ENCODE results near the gene MAPKAP1. TPM values are rescaled to one million over a fixed set of nuclear protein-coding genes. Genes with fewer than 3 reads are reported as not detected.
"Not testable (repeated sequence)": the region's sequence is repeated elsewhere in the genome, so short reads cannot be mapped to it uniquely, and the experiment has no call there.

MAPKAP1 gene
- polyA plus RNA-seq, 1 donor (not counting 4 experiments of a cell fraction or from before 2014, with no cell fraction given) = 129 TPM

GRCh38 chr9:125696106-125696647 is 10.8 kb downstream of the MAPKAP1 start:
- Histone ChIP-seq H4K20me1 (ENCODE audit: control insufficient read depth, extremely low read depth, insufficient read depth, low read length) (no peaks in the 10 kb centered on the region), H2AFZ (ENCODE audit: control insufficient read depth, low read length) (no peak overlapping the region), H3K9ac (ENCODE audit: control insufficient read depth, extremely low read depth, insufficient read depth, low read length) (no peak overlapping the region), H3K27ac (ENCODE audit: control insufficient read depth, insufficient read depth, low read length) (no peak overlapping the region), H3K9me1 (ENCODE audit: control insufficient read depth, extremely low read depth, insufficient read depth, low read length) (peaks cover 2% of the 10 kb centered on the region), H3K4me1 (ENCODE audit: control insufficient read depth, extremely low read depth, insufficient read depth, low read length) (peaks cover 7% of the 10 kb centered on the region), H3K4me3 (ENCODE audit: control insufficient read depth in 2 of 3, extremely low read depth in 1 of 3, insufficient read depth in 2 of 3, low read depth in 1 of 3, low read length in 3 of 3) (no peak overlapping the region), H3K27me3 (ENCODE audit: control insufficient read depth, extremely low read depth, insufficient read depth, low read length) (no peaks in the 10 kb centered on the region), H3K9me3 (ENCODE audit: control insufficient read depth, low read depth, low read length) (no peaks in the 10 kb centered on the region), H3K4me2 (ENCODE audit: control insufficient read depth, extremely low read depth, insufficient read depth, low read depth, low read length) (no peak overlapping the region), H3K79me2 (ENCODE audit: control insufficient read depth, insufficient read depth, low read length) (peaks cover 84% of the 10 kb centered on the region), H3K36me3 (ENCODE audit: control insufficient read depth in 2 of 2, extremely low read depth in 1 of 2, insufficient read depth in 2 of 2, low read length in 2 of 2) (peaks cover 0 to 3% of the 10 kb centered on the region in 2 experiments)
- no peak for FAIRE-seq
- dilution Hi-C loops (cut with MboI; ENCODE audit: extremely low pct_ligation_motif_present, low sequenced_read_pairs) = no loop called here
- TF ChIP-seq CTCF (optimal IDR thresholded peaks at IDR 0.05 in 1 of 3, IDR thresholded peaks at IDR 0.05 in 1 of 3, conservative IDR thresholded peaks at IDR 0.05 in 1 of 3; ENCODE audit: extremely low read depth in 1 of 3, insufficient read depth in 2 of 3, low read length in 3 of 3) (no peak), EZH2 (IDR thresholded peaks at IDR 0.05; ENCODE audit: low read length) (no peak)
- DNase-seq (ENCODE audit: low read depth, low spot score) = no peak

- H3K4me3 ChIP-seq (ENCODE audit: control insufficient read depth in 2 of 3, extremely low read depth in 1 of 3, insufficient read depth in 2 of 3, low read depth in 1 of 3, low read length in 3 of 3); H3K4me1 ChIP-seq (ENCODE audit: control insufficient read depth, extremely low read depth, insufficient read depth, low read length); H2AFZ ChIP-seq (ENCODE audit: control insufficient read depth, low read length); FAIRE-seq; H3K27ac ChIP-seq (ENCODE audit: control insufficient read depth, insufficient read depth, low read length); H3K9me3 ChIP-seq (ENCODE audit: control insufficient read depth, low read depth, low read length); dilution Hi-C loops (cut with MboI; ENCODE audit: extremely low pct_ligation_motif_present, low sequenced_read_pairs); H3K4me2 ChIP-seq (ENCODE audit: control insufficient read depth, extremely low read depth, insufficient read depth, low read depth, low read length); H3K9me1 ChIP-seq (ENCODE audit: control insufficient read depth, extremely low read depth, insufficient read depth, low read length); H4K20me1 ChIP-seq (ENCODE audit: control insufficient read depth, extremely low read depth, insufficient read depth, low read length); H3K9ac ChIP-seq (ENCODE audit: control insufficient read depth, extremely low read depth, insufficient read depth, low read length); H3K36me3 ChIP-seq (ENCODE audit: control insufficient read depth in 2 of 2, extremely low read depth in 1 of 2, insufficient read depth in 2 of 2, low read length in 2 of 2); DNase-seq (ENCODE audit: low read depth, low spot score); H3K27me3 ChIP-seq (ENCODE audit: control insufficient read depth, extremely low read depth, insufficient read depth, low read length): not testable (repeated sequence)
- peaks cover 85% of the 10 kb centered on the region for H3K79me2 ChIP-seq (ENCODE audit: control insufficient read depth, insufficient read depth, low read length)
Observed at GRCh38 chr9:125695548-125695947, 11.5 kb downstream of the MAPKAP1 start.

- Histone ChIP-seq H3K79me2 (ENCODE audit: control insufficient read depth, insufficient read depth, low read length) (peaks cover 84% of the 10 kb centered on the region), H3K27ac (ENCODE audit: control insufficient read depth, insufficient read depth, low read length) (no peak overlapping the region), H3K9me1 (ENCODE audit: control insufficient read depth, extremely low read depth, insufficient read depth, low read length) (peaks cover 2% of the 10 kb centered on the region), H3K4me3 (ENCODE audit: control insufficient read depth in 2 of 3, extremely low read depth in 1 of 3, insufficient read depth in 2 of 3, low read depth in 1 of 3, low read length in 3 of 3) (no peak overlapping the region), H3K9me3 (ENCODE audit: control insufficient read depth, low read depth, low read length) (no peaks in the 10 kb centered on the region), H3K27me3 (ENCODE audit: control insufficient read depth, extremely low read depth, insufficient read depth, low read length) (no peaks in the 10 kb centered on the region), H3K4me2 (ENCODE audit: control insufficient read depth, extremely low read depth, insufficient read depth, low read depth, low read length) (no peak overlapping the region), H2AFZ (ENCODE audit: control insufficient read depth, low read length) (no peak overlapping the region), H4K20me1 (ENCODE audit: control insufficient read depth, extremely low read depth, insufficient read depth, low read length) (no peaks in the 10 kb centered on the region), H3K9ac (ENCODE audit: control insufficient read depth, extremely low read depth, insufficient read depth, low read length) (no peak overlapping the region), H3K4me1 (ENCODE audit: control insufficient read depth, extremely low read depth, insufficient read depth, low read length) (no peaks in the 10 kb centered on the region), H3K36me3 (ENCODE audit: control insufficient read depth in 2 of 2, extremely low read depth in 1 of 2, insufficient read depth in 2 of 2, low read length in 2 of 2) (peaks cover 0 to 5% of the 10 kb centered on the region in 2 experiments)
- DNase-seq (ENCODE audit: low read depth, low spot score) (no peak), FAIRE-seq (no peak)
- TF ChIP-seq EZH2 (IDR thresholded peaks at IDR 0.05; ENCODE audit: low read length) = no peak
- TF ChIP-seq CTCF (optimal IDR thresholded peaks at IDR 0.05 in 1 of 3, IDR thresholded peaks at IDR 0.05 in 1 of 3, conservative IDR thresholded peaks at IDR 0.05 in 1 of 3; ENCODE audit: extremely low read depth in 1 of 3, insufficient read depth in 2 of 3, low read length in 3 of 3) = no peak
- dilution Hi-C loops (cut with MboI; ENCODE audit: extremely low pct_ligation_motif_present, low sequenced_read_pairs) = no loop called here
Observed at GRCh38 chr9:125694478-125694877, 12.5 kb downstream of the MAPKAP1 start.

GRCh38 chr9:125693492-125693891 is 13.5 kb downstream of the MAPKAP1 start:
- H3K27ac ChIP-seq (ENCODE audit: control insufficient read depth, insufficient read depth, low read length); H3K9me3 ChIP-seq (ENCODE audit: control insufficient read depth, low read depth, low read length); H3K9me1 ChIP-seq (ENCODE audit: control insufficient read depth, extremely low read depth, insufficient read depth, low read length); FAIRE-seq; DNase-seq (ENCODE audit: low read depth, low spot score); H3K4me2 ChIP-seq (ENCODE audit: control insufficient read depth, extremely low read depth, insufficient read depth, low read depth, low read length); H2AFZ ChIP-seq (ENCODE audit: control insufficient read depth, low read length); H4K20me1 ChIP-seq (ENCODE audit: control insufficient read depth, extremely low read depth, insufficient read depth, low read length); dilution Hi-C loops (cut with MboI; ENCODE audit: extremely low pct_ligation_motif_present, low sequenced_read_pairs); H3K27me3 ChIP-seq (ENCODE audit: control insufficient read depth, extremely low read depth, insufficient read depth, low read length); H3K4me3 ChIP-seq (ENCODE audit: control insufficient read depth in 2 of 3, extremely low read depth in 1 of 3, insufficient read depth in 2 of 3, low read depth in 1 of 3, low read length in 3 of 3); H3K9ac ChIP-seq (ENCODE audit: control insufficient read depth, extremely low read depth, insufficient read depth, low read length); H3K36me3 ChIP-seq (ENCODE audit: control insufficient read depth in 2 of 2, extremely low read depth in 1 of 2, insufficient read depth in 2 of 2, low read length in 2 of 2); H3K4me1 ChIP-seq (ENCODE audit: control insufficient read depth, extremely low read depth, insufficient read depth, low read length): not testable (repeated sequence)
- peaks cover 79% of the 10 kb centered on the region for H3K79me2 ChIP-seq (ENCODE audit: control insufficient read depth, insufficient read depth, low read length)

Data from keratinocyte (primary cell).